ENCODE measurements around the gene OVCH1. TPM values are rescaled to one million over a fixed set of nuclear protein-coding genes. Genes with fewer than 3 reads are reported as not detected.

OVCH1 gene
- total RNA-seq, 2 experiments from 2014 or later, result not detected

Other genes with a start within 250 kb of the OVCH1 start
- 100 to 1,000 TPM; 122 to 126 TPM for gene ERGIC2, start 116.5 kb downstream of the OVCH1 start, total RNA-seq